NCI-H1048 (cell line): ENCODE measurements around the gene TM4SF4.

ENCODE experiments used
- DNase-seq: peaks from one replicate; lab custom pipeline; 2025; lab: John Stamatoyannopoulos, UW

Gene TM4SF4

GRCh38 chr3:149481491-149481890 lies 7.0 kb downstream of the TM4SF4 start:
- no peak for DNase-seq

GRCh38 chr3:149486726-149487125 lies 12.2 kb downstream of the TM4SF4 start:
- no peak for DNase-seq

- DNase-seq = no peak
Observed at GRCh38 chr3:149487598-149488197, 13.2 kb downstream of the TM4SF4 start.

DNA sequence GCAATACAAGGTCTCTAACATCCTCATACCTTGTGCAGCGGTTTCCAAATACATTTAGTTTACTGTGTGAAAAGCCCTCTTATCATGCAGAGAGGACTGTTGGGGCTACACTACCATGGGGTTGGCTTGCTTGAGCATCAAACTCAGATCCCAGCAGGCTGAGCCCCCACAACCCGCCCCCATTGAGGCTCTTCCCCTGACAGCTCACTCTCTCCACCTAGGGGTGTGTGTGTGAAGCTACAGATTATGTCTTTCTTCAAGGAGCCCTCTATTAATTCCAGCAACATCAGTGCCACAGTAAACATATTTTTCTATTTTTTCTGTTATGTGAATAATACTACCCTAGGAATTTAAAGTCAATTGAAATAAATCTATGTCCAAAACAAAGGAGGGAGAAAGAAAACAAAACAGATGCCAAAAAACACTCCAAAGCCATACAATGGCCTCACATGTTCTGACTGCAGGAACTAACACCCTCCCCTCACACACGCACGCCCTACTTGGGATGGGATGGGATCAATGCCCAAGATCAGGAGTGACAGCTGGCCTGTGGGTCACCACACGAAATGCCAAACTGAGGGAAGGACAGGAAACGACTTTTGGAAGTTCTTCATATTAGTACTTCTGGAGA lies 14.7 kb downstream of the TM4SF4 start:
- no peak for DNase-seq

DNA sequence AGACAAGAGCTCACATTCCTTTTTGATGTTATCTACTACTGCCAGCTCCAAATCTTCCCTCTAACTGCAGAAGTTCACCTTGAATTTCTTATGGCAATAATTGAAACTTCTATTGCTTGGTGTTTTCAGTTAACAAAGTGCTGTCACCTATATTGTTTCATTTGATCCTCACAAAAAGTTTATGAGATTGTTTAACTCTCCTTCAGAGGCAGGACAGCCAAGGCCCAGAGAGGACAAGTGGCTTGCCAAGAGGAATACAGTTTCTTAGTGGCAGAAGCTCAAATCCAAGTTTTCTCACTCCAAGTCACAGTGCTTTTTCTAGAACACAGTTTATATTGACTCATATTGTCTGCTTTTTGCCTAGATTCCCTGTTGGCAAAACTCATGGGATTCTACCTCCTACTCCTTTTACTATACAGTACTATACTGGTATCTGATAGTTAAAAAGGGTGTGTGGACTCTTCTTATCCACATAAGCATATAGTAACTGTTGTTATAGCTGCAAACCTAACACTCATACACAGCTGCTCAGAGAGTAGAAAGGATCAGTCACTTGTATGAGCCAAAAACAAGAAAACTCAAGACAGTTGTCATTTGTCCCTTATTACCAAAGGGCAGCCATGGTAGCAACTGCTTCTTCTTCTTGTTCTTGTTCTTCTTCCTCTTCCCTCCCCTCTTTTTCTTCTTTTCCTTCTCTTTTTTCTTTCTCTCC lies 15.9 kb downstream of the TM4SF4 start:
- DNase-seq = no peak

- no peak for DNase-seq
Observed at GRCh38 chr3:149493315-149494021, 19.0 kb downstream of the TM4SF4 start.

- DNase-seq = peak; percentile 73
Observed at GRCh38 chr3:149494022-149494758, 19.7 kb downstream of the TM4SF4 start.

GRCh38 chr3:149494759-149495580 lies 20.5 kb downstream of the TM4SF4 start:
- no peak for DNase-seq

DNA sequence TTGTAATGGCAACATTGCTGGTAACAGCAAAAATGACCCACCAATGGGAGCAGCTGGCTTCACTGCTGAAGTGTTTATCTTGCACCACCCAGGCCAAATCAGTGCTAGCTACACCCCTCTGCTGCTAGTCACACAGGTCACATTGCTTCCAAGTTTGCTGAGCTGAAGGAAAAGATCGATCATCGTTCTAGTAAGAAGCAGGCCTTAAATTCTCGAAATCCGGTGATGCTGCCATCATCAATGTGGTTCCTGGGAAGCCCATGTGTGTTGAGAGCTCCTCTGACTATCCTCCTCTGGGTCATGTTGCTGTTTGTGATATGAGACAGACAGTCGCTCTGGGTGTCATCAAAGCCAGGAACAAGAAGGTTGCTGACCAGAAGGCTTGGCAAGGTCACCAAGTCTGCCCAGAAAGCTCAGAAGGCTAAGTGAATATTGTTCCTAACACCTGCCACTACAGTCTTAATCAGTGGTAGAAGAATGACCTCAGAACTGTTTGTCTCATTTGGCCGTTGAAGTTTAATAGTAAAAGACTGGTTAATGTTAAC lies 21.2 kb downstream of the TM4SF4 start:
- no peak for DNase-seq

- DNase-seq = no peak
Observed at GRCh38 chr3:149496891-149497290, 22.4 kb downstream of the TM4SF4 start.

DNA sequence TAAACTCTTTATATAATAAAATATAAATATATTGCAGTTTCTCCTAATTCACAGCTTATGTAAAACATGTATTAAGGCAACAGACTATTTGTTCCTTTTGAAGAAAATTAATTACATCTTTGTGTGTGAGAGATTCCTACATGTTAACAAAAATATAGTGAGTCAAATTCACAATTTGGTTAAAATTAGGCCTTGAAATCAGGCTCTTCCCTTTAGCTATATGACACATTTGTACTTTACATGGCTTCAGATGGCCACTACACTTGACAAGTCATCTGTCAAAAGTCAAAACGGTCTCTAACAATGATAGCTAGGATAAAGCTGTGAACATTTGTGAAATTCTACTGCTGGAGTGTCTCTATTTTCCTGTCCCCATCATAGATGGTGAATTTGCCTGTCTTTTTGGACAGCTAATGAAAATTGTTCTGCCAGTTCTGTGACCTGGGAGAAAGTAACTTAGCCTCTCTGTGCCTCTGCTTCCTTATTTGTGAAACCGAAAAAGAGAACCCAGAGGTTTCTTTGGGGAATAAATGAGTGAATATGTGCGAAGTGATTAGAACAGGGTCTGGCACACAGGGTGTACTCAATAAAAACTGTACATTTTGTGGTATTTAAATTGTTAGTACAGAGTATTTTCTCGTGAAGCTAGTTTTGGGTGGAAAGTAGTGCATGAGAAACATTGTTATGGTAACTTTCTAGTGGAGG lies 23.6 kb downstream of the TM4SF4 start:
- no peak for DNase-seq

GRCh38 chr3:149501524-149501923 lies 27.0 kb downstream of the TM4SF4 start:
- no peak for DNase-seq

GRCh38 chr3:149502438-149502837 lies 27.9 kb downstream of the TM4SF4 start:
- DNase-seq = no peak

GRCh38 chr3:149506540-149506939 lies 32.0 kb downstream of the TM4SF4 start:
- no peak for DNase-seq

- no peak for DNase-seq
Observed at GRCh38 chr3:149506965-149507364, 32.5 kb downstream of the TM4SF4 start.

DNA sequence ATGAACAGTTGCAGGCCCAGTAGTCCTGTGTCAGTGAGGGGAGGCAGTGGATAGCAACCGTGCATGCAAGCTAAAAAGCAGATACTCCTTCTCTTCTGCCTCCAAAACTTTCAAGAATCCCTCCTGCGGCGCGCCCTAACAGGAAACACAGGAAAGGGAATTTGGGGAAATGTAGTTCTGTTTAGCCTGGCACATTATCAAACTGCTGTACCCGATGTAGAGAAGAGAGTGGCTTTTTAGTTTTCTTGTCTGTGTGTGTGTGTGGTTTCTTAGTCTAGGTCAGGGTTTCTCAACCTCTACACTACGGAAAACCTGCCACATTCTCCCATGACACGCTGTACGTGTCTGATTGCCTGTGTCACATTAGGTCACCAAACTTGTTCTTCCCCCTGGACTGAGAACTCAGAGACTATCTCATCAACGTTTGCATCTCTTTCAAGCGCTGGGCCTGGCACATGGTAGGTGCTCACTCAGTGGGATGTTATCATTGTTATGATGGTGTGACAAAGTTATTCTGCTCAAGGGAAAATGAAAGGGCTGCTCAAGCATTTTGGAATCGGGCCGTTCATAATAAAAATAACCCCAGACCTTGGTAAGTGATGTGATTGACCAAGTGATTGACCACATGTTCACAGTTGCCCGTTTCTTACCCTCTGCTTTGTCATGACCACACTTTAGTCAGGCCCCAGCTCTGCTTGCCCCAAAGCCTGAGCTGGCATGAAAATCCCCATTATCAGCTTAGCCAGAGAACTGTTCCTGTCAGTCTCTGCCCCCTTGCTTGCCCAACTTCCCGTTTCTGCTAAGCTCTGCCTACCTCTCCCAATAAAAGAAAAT lies 33.2 kb downstream of the TM4SF4 start:
- DNase-seq = no peak

DNA sequence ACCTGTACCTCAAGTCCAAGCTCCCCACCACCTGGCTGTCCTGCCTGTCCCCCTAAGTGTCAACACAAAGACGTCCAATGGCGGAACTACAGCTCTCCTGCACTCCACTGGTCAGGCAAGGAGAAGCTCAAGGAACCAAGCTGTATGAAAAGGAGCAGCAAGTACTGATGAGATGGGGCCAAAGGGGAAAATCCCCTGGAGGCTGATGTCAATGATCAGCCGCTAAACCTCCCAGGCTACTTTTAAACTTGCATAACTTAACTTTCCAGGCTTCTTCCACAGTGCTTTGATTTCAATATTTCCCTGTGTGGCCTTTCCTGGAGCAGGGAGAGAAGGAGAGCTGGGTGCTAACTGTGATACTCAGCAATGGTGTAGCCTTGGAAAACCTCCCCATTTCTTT lies 35.0 kb downstream of the TM4SF4 start:
- DNase-seq = no peak

GRCh38 chr3:149510480-149510879 lies 36.0 kb downstream of the TM4SF4 start:
- no peak for DNase-seq

- no peak for DNase-seq
Observed at GRCh38 chr3:149511040-149511626, 36.6 kb downstream of the TM4SF4 start.
